ENCODE results near the gene AP1B1.

GRCh38 chr22:29351042-29351441 is 37.3 kb downstream of the AP1B1 start:
- no peak for TF ChIP-seq CTCF (conservative IDR thresholded peaks at IDR 0.05 in 1 of 2, IDR thresholded peaks at IDR 0.05 in 1 of 2; ENCODE audit: low read depth in 1 of 2, low read length in 2 of 2)
- no peak for TF ChIP-seq EZH2 (IDR thresholded peaks at IDR 0.05; ENCODE audit: low read length, missing control alignments)
